ENCODE measurements around the gene ZSCAN22.

ZSCAN22 gene

GRCh38 chr19:58349590-58349989 is 22.8 kb downstream of the ZSCAN22 start:
- H2BK5ac ChIP-seq (ENCODE audit: low read depth, low read length, poor library complexity), result no peak overlapping the region
- WGBS (ENCODE audit: extremely low coverage, insufficient coverage, insufficient read length), result no CpG with 5 or more reads among the region's 8 CpGs

GRCh38 chr19:58350001-58350861 is 23.4 kb downstream of the ZSCAN22 start:
- H3K23ac ChIP-seq (ENCODE audit: low read length), result no peak overlapping the region
- H3K79me1 ChIP-seq (ENCODE audit: low read length), result peaks cover 4% of the 10 kb centered on the region
- no peak overlapping the region for H3K4me3 ChIP-seq (ENCODE audit: low read depth, low read length)
- no peak overlapping the region for H4K8ac ChIP-seq (ENCODE audit: low read depth, low read length)
- no peak overlapping the region for H2AFZ ChIP-seq (ENCODE audit: insufficient read depth, low read length, poor library complexity)
- no peak overlapping the region for H3K18ac ChIP-seq (ENCODE audit: low read length)
- DNase-seq, result no peak
- no peak overlapping the region for H2BK120ac ChIP-seq (ENCODE audit: insufficient read depth, low read length, poor library complexity)
- no peak overlapping the region for H2BK5ac ChIP-seq (ENCODE audit: low read depth, low read length, poor library complexity)
- H3K79me2 ChIP-seq (ENCODE audit: control insufficient read depth, insufficient read depth, low read length, poor library complexity), result peaks cover 2% of the 10 kb centered on the region
- H3K4me2 ChIP-seq (ENCODE audit: low read length), result no peak overlapping the region
- no peak overlapping the region for H3K27ac ChIP-seq (ENCODE audit: low read depth, low read length)
- H3K4ac ChIP-seq (ENCODE audit: low read depth, low read length), result no peak overlapping the region
- no peak overlapping the region for H2AK5ac ChIP-seq (ENCODE audit: low read length)
- H3K9me3 ChIP-seq (ENCODE audit: insufficient read depth, low read depth, low read length), result peaks cover 2% of the 10 kb centered on the region
- no peaks in the 10 kb centered on the region for H3K36me3 ChIP-seq (ENCODE audit: control insufficient read depth in 1 of 2, insufficient read depth in 2 of 2, low read length in 2 of 2)
- H4K12ac ChIP-seq (ENCODE audit: low read depth, low read length), result no peak overlapping the region
- no peak overlapping the region for H3K14ac ChIP-seq (ENCODE audit: low read length)
- H3K9ac ChIP-seq (ENCODE audit: low read length), result no peak overlapping the region
- no peak overlapping the region for H4K91ac ChIP-seq (ENCODE audit: low read depth, low read length)
- H3K4me1 ChIP-seq (ENCODE audit: control insufficient read depth in 1 of 2, insufficient read depth in 2 of 2, low read length in 2 of 2), result peaks cover 3 to 7% of the 10 kb centered on the region in 2 experiments
- peaks cover 15% of the 10 kb centered on the region for H3K27me3 ChIP-seq (ENCODE audit: insufficient read depth, low read length)
- H2BK12ac ChIP-seq (ENCODE audit: low read length), result no peak overlapping the region
- no CpG with 5 or more reads among the region's 84 CpGs for WGBS (ENCODE audit: extremely low coverage, insufficient coverage, insufficient read length)

More at GRCh38 chr19:58349590-58349989, 22.8 kb downstream of the ZSCAN22 start:
- Histone ChIP-seq H2AFZ (ENCODE audit: insufficient read depth, low read length, poor library complexity) (no peak overlapping the region), H3K36me3 (ENCODE audit: control insufficient read depth in 1 of 2, insufficient read depth in 2 of 2, low read length in 2 of 2) (no peaks in the 10 kb centered on the region), H3K23ac (ENCODE audit: low read length) (no peak overlapping the region), H3K14ac (ENCODE audit: low read length) (no peak overlapping the region), H3K79me2 (ENCODE audit: control insufficient read depth, insufficient read depth, low read length, poor library complexity) (peaks cover 2% of the 10 kb centered on the region), H3K4me2 (ENCODE audit: low read length) (no peak overlapping the region), H3K4me3 (ENCODE audit: low read depth, low read length) (no peak overlapping the region), H4K91ac (ENCODE audit: low read depth, low read length) (no peak overlapping the region), H2BK120ac (ENCODE audit: insufficient read depth, low read length, poor library complexity) (no peak overlapping the region), H3K4ac (ENCODE audit: low read depth, low read length) (no peak overlapping the region), H3K9ac (ENCODE audit: low read length) (no peak overlapping the region), H2AK5ac (ENCODE audit: low read length) (no peak overlapping the region), H3K79me1 (ENCODE audit: low read length) (peaks cover 4% of the 10 kb centered on the region), H2BK12ac (ENCODE audit: low read length) (no peak overlapping the region), H4K8ac (ENCODE audit: low read depth, low read length) (no peak overlapping the region), H3K18ac (ENCODE audit: low read length) (no peak overlapping the region), H4K12ac (ENCODE audit: low read depth, low read length) (no peak overlapping the region), H3K4me1 (ENCODE audit: control insufficient read depth in 1 of 2, insufficient read depth in 2 of 2, low read length in 2 of 2) (peaks cover 3 to 7% of the 10 kb centered on the region in 2 experiments), H3K27ac (ENCODE audit: low read depth, low read length) (no peak overlapping the region), H3K27me3 (ENCODE audit: insufficient read depth, low read length) (peaks cover 15% of the 10 kb centered on the region), H3K9me3 (ENCODE audit: insufficient read depth, low read depth, low read length) (peaks cover 2% of the 10 kb centered on the region)
- no peak for DNase-seq

- Histone ChIP-seq H4K12ac (ENCODE audit: low read depth, low read length) (no peak overlapping the region), H3K79me1 (ENCODE audit: low read length) (peaks cover 4% of the 10 kb centered on the region), H3K27ac (ENCODE audit: low read depth, low read length) (no peak overlapping the region), H3K9me3 (ENCODE audit: insufficient read depth, low read depth, low read length) (peaks cover 2% of the 10 kb centered on the region), H2AFZ (ENCODE audit: insufficient read depth, low read length, poor library complexity) (no peak overlapping the region), H3K27me3 (ENCODE audit: insufficient read depth, low read length) (peaks cover 15% of the 10 kb centered on the region), H3K4me1 (ENCODE audit: control insufficient read depth in 1 of 2, insufficient read depth in 2 of 2, low read length in 2 of 2) (peaks cover 3 to 7% of the 10 kb centered on the region in 2 experiments), H3K4me2 (ENCODE audit: low read length) (no peak overlapping the region), H3K36me3 (ENCODE audit: control insufficient read depth in 1 of 2, insufficient read depth in 2 of 2, low read length in 2 of 2) (no peaks in the 10 kb centered on the region), H2BK120ac (ENCODE audit: insufficient read depth, low read length, poor library complexity) (no peak overlapping the region), H3K4me3 (ENCODE audit: low read depth, low read length) (no peak overlapping the region), H3K18ac (ENCODE audit: low read length) (no peak overlapping the region), H3K23ac (ENCODE audit: low read length) (no peak overlapping the region), H3K4ac (ENCODE audit: low read depth, low read length) (no peak overlapping the region), H4K91ac (ENCODE audit: low read depth, low read length) (no peak overlapping the region), H3K14ac (ENCODE audit: low read length) (no peak overlapping the region), H3K9ac (ENCODE audit: low read length) (no peak overlapping the region), H3K79me2 (ENCODE audit: control insufficient read depth, insufficient read depth, low read length, poor library complexity) (peaks cover 2% of the 10 kb centered on the region), H2BK5ac (ENCODE audit: low read depth, low read length, poor library complexity) (no peak overlapping the region), H2AK5ac (ENCODE audit: low read length) (no peak overlapping the region), H2BK12ac (ENCODE audit: low read length) (no peak overlapping the region), H4K8ac (ENCODE audit: low read depth, low read length) (no peak overlapping the region)
- WGBS (ENCODE audit: extremely low coverage, insufficient coverage, insufficient read length), result no CpG with 5 or more reads among the region's 34 CpGs
- DNase-seq, result no peak
Observed at GRCh38 chr19:58350871-58351557, 24.2 kb downstream of the ZSCAN22 start.

- Histone ChIP-seq H3K4me3 (ENCODE audit: low read depth, low read length) (no peak overlapping the region), H3K4me1 (ENCODE audit: control insufficient read depth in 1 of 2, insufficient read depth in 2 of 2, low read length in 2 of 2) (peaks cover 3 to 7% of the 10 kb centered on the region in 2 experiments), H3K36me3 (ENCODE audit: control insufficient read depth in 1 of 2, insufficient read depth in 2 of 2, low read length in 2 of 2) (no peaks in the 10 kb centered on the region), H3K79me1 (ENCODE audit: low read length) (peaks cover 4% of the 10 kb centered on the region), H3K79me2 (ENCODE audit: control insufficient read depth, insufficient read depth, low read length, poor library complexity) (peaks cover 2% of the 10 kb centered on the region), H2AFZ (ENCODE audit: insufficient read depth, low read length, poor library complexity) (no peak overlapping the region), H2BK5ac (ENCODE audit: low read depth, low read length, poor library complexity) (no peak overlapping the region), H3K23ac (ENCODE audit: low read length) (no peak overlapping the region), H3K9me3 (ENCODE audit: insufficient read depth, low read depth, low read length) (peaks cover 2% of the 10 kb centered on the region), H4K12ac (ENCODE audit: low read depth, low read length) (no peak overlapping the region), H3K9ac (ENCODE audit: low read length) (no peak overlapping the region), H3K27me3 (ENCODE audit: insufficient read depth, low read length) (peaks cover 14% of the 10 kb centered on the region), H4K8ac (ENCODE audit: low read depth, low read length) (no peak overlapping the region), H3K4ac (ENCODE audit: low read depth, low read length) (no peak overlapping the region), H3K18ac (ENCODE audit: low read length) (no peak overlapping the region), H3K14ac (ENCODE audit: low read length) (no peak overlapping the region), H2BK120ac (ENCODE audit: insufficient read depth, low read length, poor library complexity) (no peak overlapping the region), H4K91ac (ENCODE audit: low read depth, low read length) (no peak overlapping the region), H3K27ac (ENCODE audit: low read depth, low read length) (no peak overlapping the region), H2BK12ac (ENCODE audit: low read length) (no peak overlapping the region), H3K4me2 (ENCODE audit: low read length) (no peak overlapping the region), H2AK5ac (ENCODE audit: low read length) (no peak overlapping the region)
- no peak for DNase-seq
- WGBS (ENCODE audit: extremely low coverage, insufficient coverage, insufficient read length), result no CpG with 5 or more reads among the region's 9 CpGs
Observed at GRCh38 chr19:58351558-58351878, 24.7 kb downstream of the ZSCAN22 start.

Data from trophoblast cell (in vitro differentiated cells and primary cell).